Hematopoietic multipotent progenitor cell treated with erythropoietin and hydrocortisone succinate and interleukin-3 and kit ligand, for 6 days (in vitro differentiated cells): ENCODE data around the gene ERICH6B.

Experiments used
- DNase-seq: peaks from one replicate; pipeline ENCODE4 v3.0.0-alpha.2; 2015

ERICH6B gene

DNA sequence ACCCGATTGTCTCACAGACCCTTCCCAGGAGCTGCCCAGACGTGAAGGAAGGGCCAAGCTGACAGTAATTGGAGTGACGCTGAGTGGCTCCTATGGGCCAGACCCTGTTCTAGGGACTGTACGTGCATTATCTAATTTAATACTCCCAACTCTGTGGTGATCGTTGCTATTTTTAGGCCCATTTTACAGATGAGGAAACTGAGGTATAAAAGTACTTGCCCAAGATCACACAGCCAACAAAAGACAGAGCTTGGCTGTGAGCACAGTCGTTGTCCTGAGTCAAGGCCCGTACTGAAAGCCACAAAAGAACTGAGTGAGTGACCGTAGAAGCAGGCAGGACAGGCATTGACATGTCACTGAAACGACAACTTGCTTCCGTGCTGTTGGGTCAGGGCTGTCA is 74.7 kb downstream of the ERICH6B start:
- no peak for DNase-seq

DNA sequence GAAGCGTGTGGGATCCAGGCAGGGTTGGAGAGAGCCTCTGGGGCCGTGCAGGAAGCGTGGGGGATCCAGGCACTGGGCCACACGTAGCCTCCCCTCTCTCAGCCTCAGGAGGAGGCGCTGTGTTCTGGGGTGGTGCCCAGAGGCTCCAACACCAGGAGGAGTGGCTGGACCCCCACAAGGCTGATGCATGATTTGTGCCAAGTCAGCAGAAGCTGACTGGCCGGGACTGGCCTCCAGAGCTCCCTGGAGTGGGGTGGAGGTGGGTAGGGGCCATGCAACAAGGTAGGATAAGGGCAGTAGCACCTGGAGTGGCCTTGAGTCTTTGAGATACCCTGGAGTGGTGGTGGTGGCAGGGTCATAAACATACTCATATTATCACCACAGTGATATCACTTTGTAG is 75.3 kb downstream of the ERICH6B start:
- DNase-seq: no peak

DNA sequence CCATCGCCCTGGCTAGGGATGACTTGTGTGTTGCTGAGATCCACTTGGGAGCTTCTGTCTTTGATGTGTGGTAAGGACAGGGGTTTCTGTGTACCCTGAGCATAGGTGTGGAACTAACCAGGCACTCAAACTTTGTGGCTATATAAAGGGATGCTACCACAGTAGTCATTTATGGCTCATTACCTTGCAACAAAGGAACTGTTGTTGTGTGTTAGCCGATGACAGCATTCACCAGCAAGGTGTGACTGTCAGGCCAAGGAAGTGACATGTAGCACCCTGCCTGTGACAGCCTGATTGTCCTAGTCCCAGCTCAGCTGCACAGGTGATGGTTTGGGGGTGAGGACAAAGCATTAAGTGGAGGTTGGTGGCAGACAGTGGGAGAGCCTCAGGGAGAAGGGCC is 77.2 kb downstream of the ERICH6B start:
- DNase-seq: no peak

DNA sequence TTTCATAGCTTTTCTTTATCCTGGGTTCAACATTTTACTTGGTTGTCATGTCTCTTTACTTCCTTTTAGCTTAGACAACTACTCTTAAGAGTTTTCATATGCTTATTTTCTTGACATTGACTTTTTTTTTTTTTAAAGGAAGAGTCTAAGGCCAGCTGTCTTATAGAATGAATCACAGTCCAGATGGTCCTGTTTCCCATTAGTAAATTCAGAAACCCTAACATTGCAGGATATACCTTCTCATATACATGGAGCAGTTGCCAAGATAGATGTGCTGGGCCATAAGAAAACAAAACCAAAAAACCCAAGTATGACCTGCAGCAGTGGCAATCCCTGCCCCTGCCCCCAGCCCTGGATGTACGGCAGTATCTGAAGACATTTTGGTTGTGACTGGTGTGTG is 78.0 kb downstream of the ERICH6B start:
- DNase-seq: no peak

DNA sequence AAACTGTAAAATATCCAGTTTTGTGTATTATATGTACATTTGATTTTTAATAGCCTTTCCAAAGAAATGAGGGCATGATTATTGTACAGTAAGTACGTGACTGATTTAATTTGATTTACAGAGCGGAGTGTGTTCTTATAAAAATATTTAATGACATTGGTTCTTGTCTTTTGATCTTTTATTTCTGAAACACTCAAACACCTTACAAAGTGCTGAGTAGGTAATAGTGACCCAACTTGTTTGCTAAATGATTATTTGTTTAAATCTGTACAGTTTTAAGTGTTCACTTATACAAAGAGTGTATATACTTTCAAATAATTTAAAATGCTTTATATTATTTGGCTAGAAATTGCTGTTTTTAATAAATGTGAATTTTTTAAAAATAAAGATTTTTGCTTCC is 79.3 kb downstream of the ERICH6B start:
- no peak for DNase-seq

DNA sequence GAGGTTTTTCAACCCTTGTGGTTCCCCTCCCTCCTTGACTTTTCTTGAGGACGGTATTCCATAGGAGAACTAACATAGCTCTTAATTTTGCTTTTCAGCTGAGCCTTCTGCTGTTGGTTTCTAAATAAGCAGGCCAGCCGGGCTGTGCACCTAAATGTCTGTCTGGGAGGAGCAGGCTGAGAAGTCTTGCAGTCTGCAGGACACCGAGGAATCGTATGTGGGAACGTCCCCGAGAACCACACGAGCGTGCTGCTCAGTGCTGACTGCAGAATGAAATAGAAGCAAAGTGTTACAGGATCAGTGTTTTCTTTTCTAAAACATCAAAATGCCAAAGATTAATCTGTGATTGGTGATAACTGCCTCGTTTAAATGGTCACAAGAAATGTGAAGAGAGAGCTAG is 80.9 kb downstream of the ERICH6B start:
- no peak for DNase-seq

DNA sequence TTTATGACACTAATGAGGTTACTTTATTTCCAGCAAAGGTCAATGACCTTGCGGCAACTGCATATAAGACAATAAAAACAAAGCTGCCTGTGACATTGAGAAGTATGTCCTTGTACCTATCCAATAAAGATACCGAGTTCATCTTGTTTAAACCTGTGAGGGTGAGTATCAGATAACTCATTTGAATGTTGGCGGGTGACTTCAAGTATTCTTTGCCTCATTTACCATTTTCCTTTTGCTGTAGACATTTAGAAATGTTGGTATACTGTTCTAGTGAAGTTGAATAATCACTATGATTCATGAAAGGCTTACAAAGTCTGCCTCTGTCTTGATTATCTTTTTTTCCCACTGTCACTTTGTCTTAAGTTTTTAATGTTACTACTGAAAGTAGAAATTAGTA is 85.8 kb downstream of the ERICH6B start:
- DNase-seq: no peak

DNA sequence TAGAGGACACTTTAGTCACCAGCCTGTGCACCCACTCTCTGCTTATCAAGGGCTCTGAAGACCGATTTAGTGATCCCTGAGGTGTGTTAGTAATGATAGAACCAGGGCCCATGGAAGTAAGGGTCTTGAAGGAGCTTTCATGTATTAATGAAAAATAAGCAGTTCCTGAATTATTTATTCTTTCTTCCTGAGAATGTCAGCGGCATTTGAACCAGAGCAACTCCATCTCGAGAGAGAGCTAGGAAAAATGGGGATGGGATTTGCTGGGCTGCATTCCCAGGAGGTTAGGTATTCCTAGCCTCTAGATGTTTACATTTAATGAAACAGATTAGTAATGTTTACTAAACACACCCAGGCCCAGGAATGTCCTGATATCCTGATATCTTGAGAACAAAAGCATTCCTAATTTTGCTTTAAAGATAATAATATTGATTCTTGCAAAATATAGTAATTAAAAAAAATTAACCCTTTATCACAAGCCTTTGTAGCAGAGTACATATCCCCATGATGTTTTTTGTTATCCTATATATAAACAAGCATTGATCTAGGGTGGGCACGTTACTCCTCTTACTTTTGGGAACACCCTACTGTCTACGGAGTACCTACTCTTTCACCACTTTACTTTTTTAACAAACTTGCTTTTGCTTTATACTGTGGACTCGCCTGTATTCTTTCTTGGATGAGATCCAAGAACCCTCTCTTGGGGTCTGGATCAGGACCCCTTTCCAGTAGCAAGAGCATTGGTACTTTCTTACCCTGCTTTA is 87.7 kb downstream of the ERICH6B start:
- DNase-seq: no peak

DNA sequence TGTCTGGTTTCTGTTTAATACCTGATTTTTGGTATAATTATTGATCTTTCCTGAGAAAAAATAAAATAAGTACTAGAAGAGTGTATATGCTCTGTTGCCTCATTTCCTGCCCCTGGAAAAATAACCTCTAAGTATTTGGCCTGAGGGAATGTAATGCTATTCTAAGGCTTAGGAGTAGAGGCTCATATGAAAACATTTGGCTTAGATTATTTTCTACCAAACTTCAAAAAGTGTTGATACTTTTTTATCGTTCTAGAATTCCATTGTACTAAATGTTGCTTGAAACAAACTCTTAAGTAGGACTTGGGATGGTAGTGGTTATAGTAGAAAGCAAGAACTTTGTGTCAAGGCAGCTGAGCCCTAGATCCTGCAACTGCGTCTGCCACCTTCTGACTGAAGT is 93.0 kb downstream of the ERICH6B start:
- no peak for DNase-seq

DNA sequence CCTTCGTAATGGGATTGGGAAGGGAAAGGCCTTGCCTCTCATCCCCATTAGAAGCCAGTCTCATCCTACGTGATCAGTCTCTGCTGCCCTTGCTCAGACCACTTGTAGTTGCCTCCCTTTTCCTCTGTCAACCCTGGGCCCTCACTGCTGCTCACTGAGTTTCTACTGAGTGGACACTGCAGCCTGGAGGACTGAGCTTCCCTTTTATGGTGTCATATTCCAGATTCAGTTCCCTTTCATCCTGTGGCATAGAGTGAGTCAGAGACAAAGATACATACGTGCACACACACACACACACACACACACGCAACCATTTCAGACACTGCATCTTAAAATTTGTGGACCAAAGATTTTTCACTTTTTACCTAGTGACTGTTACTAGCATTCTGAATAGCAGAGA is 94.2 kb downstream of the ERICH6B start:
- DNase-seq: no peak

DNA sequence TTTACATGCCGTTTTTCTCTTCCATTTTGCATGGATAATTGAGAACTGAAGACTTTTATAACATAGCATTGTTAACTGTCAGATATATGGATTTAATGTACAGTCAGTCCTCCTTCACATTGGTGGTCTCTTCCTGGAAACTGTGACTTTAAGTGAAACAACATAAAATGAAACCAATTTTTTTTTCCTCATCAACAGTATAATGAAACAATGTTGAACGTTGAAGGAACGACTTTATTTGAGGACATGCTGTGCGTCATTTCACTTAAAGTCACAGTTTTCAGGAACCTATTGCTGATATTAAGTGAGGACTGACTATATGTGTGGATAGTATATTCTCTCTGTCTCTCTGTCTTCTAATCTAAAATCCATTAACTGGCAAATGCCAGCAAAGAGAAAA is 96.0 kb downstream of the ERICH6B start:
- no peak for DNase-seq

DNA sequence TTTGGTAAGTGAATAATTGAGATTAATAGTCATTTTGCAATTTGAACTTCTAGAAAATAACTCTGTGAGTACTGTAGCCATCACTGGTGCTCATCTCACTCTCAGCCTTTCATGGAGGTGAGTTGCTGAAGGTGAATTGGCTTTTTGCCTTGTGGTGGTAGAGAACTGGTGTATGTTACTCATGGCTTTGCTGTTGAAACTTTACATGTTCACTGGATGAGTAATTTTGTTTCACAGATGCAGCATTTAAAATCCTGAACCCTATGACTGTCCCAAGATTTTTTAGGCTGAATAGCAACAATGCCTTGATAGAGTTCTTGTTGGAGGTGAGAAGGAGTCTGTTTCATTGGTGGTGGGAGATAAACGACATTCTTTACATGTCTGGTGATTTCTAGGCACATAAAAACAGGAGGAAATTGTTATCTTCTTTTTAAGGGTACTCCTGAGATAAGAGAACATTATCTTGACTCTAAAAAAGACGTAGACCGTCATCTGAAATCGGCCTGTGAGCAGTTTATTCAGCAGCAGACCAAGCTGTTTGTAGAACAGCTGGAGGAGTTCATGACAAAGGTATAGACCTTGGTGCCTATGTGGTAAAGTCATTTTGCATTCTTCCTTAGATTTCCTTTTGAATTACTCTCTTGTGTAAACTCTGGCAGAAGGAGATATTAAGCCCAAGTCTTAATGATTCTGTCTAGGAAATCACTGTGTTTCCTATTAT is 96.9 kb downstream of the ERICH6B start:
- no peak for DNase-seq

DNA sequence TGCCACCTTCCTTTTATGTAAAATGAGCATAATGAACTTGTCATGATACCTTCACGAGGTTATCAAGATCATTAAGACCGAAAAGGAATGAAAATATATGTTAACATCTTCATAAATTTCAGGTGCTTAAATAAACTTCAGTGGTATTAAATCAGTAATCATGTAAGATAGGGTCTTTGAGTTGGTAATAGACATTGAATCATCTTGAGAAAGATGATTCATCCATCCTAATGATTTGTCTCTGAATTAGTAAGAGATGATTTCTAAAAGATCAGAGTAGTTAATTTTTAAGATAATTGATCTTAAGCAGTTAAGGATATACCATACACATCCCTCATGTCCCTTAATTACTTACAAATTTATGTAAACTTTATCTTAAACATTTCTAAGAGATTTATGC is 98.8 kb downstream of the ERICH6B start:
- DNase-seq: no peak

DNA sequence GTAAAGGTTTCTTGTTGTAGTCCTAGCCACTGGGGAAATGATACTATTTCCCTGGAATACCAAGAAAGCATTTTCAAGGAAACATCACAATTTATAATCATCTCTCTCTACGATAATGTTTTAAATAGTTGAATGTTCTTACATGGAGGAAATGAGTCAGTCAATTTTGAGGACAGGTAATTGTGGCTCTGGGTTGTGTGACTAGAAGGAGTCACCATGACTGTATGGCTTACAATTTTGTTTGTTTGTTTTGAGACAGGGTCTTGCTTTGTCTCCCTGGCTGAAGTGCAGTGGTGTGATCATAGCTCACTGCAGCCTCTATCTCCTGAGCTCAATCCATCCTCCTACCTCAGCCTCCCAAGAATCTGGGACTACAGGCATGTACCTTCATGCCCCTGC is 103.4 kb downstream of the ERICH6B start:
- DNase-seq: no peak

DNA sequence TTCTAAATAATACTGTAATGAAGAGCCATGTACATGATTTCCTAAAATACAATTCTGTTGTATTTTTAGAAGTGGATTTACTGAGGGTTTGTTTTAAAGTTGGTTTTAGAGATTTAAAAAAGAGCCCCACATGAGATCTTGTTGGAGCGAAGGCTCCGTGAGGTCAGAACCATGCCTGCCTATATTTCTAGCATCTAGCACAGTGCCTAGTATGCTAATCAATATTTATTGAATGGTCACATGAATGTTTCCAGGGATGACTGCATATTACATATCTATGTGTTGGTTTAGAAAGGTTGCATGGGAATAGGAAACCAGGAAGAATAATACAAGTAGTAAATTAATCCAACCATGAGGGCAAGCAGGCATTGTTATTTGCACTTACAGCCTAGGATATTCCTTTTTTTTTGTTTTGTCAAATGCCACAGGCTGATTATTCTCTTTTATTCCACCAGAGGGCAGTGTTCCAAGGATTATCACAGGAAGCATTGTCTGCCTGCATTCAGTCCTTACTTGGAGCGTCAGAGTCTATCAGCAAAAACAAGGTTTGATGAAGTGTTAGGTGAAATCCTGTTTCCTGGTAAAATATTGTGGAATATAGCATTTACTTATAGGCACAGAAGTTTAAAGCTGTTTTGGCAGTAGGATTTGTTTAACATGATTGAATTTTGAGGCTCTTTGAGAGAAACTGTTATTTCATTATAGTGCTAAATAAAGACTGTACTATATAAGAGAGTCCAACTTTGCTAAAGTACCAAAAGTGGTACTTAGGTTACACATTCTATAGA is 104.0 kb downstream of the ERICH6B start:
- peak; percentile 86 for DNase-seq

DNA sequence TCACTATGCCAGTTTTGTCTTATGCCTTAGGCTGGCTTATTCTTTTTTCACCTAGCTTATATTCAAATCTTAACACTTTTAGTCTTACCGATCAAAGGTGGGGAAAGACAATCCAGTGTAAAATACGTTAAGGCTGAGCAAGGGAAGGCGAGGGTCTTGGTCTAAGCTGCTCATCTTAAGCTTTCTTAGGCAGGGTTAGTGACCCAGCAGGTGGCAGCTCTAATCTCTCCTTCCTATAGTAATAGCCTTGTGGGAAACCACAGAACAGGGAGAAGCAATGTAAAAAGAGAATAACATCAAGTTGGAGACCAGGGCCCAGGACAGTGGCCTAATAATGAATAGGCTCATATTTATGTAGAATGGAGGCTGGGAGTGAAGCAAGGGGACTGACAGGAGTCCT is 104.9 kb downstream of the ERICH6B start:
- no peak for DNase-seq

DNA sequence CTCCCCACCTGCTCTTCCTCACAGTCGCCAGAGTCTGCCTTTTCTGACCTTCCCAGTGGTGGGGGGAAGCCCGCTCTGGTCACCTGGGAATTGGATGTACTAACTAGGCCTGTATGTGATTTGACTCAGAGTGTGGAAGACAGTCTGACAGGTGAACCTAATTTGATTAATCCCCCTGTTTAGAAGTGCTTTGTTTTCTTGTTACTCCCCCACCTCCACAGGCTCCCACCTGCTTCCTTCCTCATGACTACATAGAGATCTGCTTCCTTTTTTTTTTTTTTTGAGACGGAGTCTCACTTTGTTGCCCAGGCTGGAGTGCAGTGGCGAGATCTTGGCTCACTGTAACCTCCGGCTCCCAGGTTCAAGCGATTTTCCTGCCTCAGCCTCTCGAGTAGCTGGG is 106.8 kb downstream of the ERICH6B start:
- no peak for DNase-seq

DNA sequence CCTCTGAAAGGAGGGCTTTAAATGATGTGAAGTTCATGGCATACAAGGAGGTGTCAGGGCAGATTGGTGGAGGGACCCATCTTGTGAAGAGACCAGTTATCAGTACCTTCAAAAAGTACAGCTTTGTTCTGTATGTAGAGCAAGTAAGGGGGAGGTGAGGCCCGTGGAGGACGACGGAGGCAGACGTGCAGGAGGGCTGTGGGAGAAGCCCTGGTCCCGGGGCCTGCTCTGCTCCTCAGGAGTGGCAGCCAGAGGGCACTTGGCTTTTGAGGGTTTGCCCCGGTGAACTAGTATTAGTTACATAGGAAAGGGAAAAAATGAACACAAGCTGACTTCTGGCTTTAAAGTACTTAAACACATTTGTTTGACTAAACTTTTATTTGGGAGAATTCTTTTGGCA is 108.7 kb downstream of the ERICH6B start:
- no peak for DNase-seq

DNA sequence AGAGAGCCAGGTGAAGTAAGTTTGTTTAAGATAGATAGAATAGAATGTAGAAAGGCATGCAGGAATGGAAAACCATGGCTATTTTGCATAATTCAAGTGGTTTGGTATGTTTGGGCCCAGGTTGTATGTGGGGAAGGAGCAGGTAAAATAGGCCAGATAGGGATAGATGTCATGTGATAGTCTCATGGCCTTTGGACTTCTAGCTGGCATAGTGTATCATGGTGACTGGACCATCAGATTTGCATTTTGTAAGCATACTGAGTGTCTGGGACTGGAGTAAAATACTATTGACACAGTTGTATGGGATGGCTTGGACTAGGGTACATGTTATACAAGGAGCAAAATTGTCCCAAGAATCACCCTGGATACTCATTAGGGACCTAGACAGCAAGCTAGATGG is 111.9 kb downstream of the ERICH6B start:
- DNase-seq: no peak

DNA sequence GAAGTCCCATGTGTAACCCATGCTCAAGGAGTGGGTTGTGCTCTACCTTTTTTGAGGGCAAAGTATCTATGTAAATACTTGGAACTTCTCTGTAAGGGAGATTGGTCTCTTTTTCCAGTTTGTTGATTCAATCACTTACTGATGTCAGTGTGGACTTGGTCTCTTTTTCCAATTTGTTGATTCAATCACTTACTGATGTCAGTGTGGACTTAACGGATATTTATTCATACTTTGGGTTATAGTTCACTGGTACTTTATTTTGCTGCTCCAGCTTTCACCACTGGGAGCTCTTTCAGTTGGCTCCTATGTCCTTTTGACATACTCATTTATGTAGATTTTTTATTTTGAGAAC is 114.4 kb downstream of the ERICH6B start:
- no peak for DNase-seq

DNA sequence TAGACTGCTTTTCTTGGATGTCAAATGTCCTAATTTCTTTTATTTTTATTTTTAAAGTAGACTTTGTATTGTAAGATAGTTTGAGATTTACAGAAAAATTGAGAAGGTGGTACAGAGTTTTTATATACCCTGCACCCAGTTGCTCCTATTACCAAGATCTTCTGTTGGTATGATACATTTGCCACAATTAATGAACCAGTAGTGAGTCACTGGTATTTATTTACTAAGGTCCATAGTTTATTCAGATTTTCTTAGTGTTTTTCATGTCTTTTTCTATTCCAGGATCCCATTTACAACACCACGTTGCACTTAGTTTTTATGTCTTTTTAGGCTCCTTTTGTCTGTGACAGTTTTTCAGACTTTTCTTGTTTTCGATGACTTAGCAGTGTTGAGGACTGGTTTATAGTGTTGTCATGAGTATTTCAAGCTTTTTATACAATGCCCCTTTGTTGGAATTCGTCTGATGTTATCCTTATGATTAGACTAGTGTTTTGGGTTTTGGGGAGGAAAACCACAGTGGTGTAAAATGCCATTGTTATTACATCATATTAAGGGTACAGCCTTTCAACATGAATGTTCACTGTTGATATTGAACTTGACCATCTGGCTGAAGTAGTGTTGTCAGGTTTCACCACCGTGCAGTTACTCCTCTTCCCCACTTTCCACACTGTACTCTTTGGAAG is 114.9 kb downstream of the ERICH6B start:
- DNase-seq: peak; percentile 52

DNA sequence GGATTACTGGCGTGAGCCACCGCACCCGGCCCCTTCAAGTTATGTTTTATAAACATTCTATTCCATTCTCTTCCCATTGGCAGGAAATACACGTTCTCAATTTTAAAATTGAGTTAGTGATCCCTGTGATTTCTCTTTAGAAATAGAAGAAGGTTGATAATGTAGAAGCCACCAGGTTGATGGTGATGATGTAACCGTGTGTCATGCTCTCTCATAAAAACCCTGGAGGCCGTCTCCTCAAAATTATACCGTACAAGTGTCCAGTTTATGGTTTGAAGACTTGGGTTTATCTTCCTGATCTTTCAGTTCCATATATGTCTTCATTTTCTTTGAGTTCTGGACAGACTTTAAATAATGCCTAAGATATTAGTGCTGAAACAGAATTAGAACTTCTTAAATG is 118.6 kb downstream of the ERICH6B start:
- no peak for DNase-seq

DNA sequence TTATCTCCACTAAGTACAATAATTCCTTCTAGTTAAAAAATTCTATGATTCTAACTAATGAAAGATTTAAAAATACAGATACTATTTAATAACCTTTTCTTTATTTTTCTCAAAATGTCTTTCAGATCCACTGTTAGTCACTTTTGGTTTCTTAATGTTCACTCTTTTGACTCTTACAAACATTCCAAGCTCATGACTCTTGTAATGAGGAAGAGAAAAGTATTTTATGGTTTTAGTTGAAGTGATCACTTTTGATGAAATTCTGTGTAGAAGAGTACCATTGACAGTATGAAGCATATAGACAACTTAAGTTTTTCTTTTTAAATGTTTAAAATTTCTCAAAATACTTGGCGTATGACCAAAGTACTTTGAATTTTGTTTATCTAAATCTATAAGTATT is 123.0 kb downstream of the ERICH6B start:
- no peak for DNase-seq
